NCI-H1092 (cell line): ENCODE data around the gene FAXDC2.

Source experiments
- DNase-seq: peaks from one replicate; lab custom pipeline; 2025; lab: John Stamatoyannopoulos, UW

FAXDC2 gene

GRCh38 chr5:154850255-154851062 is at the start of gene FAXDC2:
TSS of gene FAXDC2 (minus strand) at chr5:154850603. CDS start at chr5:154838178, 12,425 bp downstream.
- no peak for DNase-seq

DNA sequence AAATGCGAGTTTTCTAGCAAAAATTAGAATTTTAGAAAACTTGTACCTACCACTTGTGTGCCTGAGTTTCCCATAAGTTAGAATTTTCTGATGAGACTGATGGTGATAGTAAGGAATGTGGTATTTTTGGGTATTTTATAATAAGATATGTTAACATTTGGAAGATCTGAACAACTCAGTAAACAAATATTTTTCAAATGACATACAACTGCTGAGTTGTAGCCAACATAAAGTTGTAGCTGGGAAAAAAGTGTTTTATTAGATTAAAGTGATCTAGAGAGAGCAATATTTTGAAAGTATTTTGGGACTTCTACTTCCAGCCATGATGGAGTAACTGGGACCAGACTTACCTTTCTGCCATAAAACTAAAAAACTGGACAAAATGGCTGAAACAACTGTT is 49.7 kb upstream of the FAXDC2 start:
- DNase-seq, result no peak

DNA sequence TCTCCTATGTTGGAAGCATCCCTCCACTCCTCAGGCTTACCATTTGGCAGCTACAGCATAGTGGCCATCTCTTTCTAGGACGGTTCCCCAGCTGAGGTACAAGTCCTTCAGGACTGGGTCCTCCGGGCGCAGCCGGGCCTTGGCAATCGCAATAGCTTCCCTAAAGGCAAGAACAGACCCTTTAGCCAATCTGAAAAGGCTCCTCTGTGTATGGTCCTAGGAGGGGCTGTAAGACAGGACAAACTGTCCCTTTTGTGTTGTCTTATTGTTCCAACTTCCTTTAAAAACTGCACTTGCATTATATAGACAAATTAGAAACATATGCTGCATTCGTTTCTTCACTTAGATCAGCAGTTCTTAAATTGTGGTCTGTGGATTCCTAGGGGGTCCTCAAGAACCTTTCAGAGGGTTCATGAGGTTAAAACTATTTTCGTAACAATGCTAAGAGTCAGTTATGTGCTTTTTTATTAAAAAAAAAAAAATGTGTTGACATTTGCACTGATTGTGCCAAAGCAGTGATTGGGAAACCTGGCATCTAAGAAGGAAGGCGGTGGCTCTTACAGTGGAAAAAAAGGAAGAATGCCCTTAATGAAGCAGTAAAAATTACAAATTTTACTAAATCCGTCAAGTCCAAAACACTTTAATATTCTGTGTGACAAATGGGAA is 48.9 kb upstream of the FAXDC2 start:
- DNase-seq, result no peak

- DNase-seq, result no peak
These were observed 47.8 kb upstream of the FAXDC2 start for GRCh38 chr5:154898210-154898609.

- DNase-seq, result no peak
These were observed 46.3 kb upstream of the FAXDC2 start for GRCh38 chr5:154896562-154897165.

- DNase-seq, result no peak
These were observed 45.5 kb upstream of the FAXDC2 start for GRCh38 chr5:154895606-154896561.

- no peak for DNase-seq
These were observed 43.0 kb upstream of the FAXDC2 start for GRCh38 chr5:154893381-154893780.

- no peak for DNase-seq
These were observed 42.0 kb upstream of the FAXDC2 start for GRCh38 chr5:154892369-154892771.

DNA sequence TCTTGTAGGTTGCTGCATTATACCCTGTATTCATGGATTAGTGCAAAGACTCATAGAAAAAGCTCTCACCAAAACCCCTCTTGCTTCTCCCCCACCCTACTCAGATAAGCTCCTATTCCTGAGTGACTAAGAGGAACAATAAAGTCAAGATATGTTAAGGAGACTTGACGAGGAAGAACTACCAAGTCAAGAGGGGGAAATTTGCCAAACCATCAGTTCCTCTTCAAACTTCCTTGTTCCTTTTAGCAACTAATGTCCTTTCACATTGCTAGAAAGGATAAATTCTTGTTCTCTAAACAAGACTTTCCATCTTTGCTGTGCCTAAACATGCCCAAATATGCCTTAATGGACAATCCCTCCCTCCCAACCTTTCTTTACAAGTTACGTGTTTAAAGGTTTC is 35.0 kb upstream of the FAXDC2 start:
- no peak for DNase-seq

DNA sequence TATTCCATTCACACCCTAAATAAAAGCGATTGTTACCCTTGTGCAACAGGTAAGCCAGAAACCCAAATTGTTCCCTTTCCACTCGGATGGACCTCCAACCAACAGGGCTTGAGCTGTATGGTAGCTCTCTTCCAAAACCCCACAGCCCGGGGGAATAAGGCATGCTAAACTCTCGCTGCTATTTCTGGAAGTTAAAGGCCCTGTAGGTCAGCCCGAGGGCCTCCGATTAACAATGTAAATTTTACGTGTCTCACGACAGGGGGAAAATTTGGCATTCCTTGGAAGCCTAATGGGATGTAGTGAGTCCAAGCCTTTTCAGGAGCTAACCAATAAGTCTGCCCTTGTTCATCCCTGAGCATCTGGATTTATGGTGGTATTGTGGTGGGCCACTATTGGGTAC is 34.0 kb upstream of the FAXDC2 start:
- DNase-seq, result no peak

DNA sequence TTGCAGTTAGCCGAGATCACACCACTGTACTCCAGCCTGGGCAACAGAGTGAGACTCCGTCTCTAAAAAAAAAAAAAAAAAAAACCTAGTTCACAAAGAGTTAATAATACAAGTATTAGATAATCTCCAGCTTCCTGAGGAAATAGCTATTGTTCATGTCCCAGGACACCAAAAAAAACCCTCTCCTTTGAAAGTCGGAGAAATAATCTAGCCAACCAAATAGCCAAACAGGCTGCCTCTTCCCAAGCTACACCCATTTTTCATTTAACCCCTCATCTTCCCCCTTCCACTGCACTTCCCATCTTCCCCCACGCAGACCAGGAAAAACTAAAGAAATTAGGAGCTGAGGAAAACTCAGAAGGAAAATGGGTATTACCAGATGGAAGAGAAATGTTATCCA is 31.6 kb upstream of the FAXDC2 start:
- DNase-seq, result no peak

- no peak for DNase-seq
These were observed 28.4 kb upstream of the FAXDC2 start for GRCh38 chr5:154878642-154879335.

DNA sequence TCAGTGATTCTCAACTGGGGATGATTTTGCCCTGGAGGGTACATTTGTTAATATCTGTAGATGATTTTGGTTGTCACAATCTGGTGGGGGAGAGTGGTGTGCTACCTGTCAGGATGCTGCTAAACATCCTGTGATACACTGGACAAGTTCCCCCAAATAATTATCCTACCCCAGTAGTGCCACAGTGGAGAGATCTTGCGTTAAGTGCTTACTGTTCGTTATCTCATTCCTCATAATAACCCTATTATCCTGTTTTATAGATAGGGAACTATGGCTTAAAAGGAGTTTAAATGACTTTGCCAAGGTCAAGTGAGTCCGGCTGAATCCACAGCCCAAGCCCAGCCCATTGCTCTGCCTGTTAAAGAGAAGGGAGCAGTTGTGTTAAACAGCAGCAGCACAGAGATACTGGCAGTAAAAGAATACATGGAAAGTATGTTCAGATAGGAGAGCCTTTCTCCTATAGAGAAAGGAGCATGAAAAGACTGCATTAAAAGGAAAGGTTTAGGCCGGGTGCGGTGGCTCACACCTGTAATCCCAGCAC is 23.5 kb upstream of the FAXDC2 start:
- DNase-seq, result no peak

DNA sequence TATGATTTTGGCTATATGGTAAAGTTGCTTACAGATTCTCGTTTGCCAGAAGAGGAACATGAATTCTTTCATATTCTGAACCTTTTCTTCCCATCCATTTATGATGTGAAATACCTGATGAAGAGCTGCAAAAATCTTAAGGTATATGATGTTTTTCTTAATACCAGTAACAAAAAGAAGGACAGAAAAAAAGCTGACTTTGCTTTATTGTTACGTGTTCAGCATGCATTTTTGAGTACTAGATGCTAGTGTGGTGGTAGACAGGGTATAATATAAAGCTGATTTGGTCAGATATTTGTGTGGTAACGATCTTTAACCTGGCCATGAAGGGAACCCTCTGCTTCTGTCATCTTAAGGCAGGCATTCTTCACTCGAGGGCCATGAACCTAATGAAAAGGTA is 21.3 kb upstream of the FAXDC2 start:
- no peak for DNase-seq

DNA sequence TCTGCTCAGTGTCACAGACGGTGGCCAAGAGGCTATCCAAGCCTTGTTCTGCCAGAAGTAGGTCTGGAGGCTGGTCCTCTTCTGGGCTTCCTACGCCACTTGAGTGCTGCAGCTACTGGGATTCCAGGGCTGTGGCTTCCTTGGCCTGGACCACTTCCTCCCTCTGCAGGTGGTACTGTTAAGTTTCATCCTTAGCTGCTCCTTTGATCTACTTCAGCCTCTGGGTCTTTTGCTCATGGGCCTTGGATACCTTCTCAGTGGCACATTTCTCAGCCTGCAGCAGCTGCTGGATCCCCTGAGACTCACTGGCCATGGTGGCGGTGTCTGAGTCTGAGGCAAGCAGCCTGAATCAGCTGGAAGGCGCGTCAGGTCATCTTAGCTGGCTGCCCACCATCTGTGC is 18.3 kb upstream of the FAXDC2 start:
- no peak for DNase-seq

DNA sequence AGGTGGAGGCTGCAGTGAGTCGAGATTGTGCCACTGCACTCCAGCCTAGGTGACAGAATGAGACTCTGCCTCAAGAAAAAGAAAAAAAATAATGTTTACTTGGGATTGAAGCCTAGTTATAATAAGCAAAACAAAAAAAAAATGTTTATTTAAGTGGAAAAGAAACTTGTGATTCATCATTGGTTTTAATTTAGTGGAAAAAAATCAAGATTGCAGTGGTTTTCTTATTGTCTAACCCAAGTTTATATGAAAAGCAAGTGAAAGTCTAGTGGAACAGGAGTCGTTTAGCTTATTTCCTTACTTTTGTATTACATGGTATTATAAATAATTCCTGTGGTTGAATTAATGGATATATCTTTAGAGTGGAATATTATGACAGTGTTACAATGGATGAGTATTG is 16.4 kb upstream of the FAXDC2 start:
- no peak for DNase-seq

GRCh38 chr5:154865466-154866184 is 15.2 kb upstream of the FAXDC2 start:
- DNase-seq, result no peak

- no peak for DNase-seq
These were observed 13.1 kb upstream of the FAXDC2 start for GRCh38 chr5:154863291-154864080.

DNA sequence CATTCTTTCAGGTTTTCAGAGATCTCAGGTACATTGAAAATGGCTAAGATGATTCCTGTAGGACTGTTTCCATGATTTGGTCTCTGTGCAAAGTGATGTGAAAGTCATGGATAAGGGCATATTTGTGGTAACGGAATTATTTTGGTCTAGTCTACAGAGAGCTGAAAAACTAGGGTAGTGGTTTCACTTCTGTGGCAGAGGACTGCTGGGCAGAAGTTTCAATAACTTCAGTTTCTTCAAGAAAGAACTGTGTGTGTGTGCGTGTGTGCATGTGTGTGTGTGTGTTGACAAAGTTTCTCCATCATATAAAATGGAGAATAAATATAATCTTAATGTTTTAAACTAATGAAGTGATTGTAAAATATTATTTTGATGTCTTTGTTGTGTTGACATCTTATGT is 12.4 kb upstream of the FAXDC2 start:
- no peak for DNase-seq

DNA sequence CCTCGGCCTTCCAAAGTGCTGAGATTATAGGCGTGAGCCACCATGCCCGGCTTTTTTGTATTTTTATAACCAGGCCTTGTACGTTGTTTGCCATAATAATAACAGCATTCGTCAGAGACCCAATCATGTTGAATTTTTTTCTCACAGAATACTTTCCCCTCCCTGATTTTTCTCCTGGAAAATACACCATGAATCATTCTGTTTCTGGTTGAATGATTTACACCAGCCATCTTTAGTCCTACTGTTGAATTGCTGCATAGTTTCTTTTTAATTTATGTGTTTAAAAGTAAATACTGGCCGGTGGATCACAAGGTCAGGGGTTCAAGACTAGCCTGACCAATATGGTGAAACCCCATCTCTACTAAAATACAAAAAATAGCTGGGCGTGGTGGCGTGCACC is 11.5 kb upstream of the FAXDC2 start:
- DNase-seq, result no peak
